Measurements from ENCODE around the gene TMEM184A. TPM values are rescaled to one million over a fixed set of nuclear protein-coding genes. Genes with fewer than 3 reads are reported as not detected.

Gene TMEM184A
- total RNA-seq, 4 donors from 2014 or later = 55.0 to 234 (median 112) TPM

DNA sequence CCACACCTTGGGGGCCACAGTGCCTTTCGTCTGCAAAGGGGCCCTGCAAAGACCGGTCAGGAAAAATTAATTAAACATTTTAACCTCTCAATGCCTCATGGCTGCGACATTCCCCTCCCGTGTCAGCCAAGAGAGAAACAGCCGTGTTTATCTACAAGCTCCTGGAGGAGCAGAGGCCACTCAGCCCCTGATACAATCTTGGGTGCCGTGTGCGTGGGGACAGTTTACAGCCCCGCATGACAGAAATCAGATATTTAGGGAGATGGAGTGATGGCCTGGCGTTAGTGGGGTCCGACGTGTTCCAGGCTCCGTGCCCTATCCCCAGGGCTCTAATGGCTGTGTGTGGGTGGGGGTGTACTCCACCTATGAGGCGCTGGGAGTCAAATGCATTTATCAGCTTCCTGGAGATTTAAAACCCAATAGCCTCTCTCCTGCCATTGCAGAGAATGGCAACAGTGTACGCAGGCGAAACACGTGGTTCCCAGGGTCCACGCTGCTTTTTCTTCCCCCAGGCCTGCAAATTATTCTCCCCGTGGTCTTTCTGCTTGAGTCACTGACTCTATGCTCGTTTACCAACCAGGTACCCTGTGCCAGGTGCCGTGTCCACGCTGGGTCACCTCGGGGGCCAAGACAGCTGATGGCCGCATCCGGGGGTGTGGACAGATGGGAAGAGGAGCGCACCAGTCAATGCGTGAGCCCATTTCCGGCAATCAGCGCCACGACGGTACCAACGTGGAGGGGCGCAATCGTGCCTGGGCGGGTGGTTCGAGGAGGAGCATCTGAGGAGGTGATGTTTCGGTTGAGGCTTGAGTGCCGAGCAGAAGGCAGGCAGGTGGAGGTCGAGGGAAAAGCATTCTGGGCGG is 40.4 kb upstream of the TMEM184A start:
- H3K27ac ChIP-seq = no peak overlapping the region
- H3K9me3 ChIP-seq = no peaks in the 10 kb centered on the region
- H3K4me1 ChIP-seq = peaks cover 5% of the 10 kb centered on the region
- 80% methylated on average over 38 of the region's 39 CpGs for WGBS
- H3K27me3 ChIP-seq = peaks cover 64% of the 10 kb centered on the region
- H3K36me3 ChIP-seq = no peaks in the 10 kb centered on the region
- no peak for DNase-seq (ENCODE audit: low spot score in 2 of 2)
- TF ChIP-seq EP300 (IDR thresholded peaks at IDR 0.05) (no peak), POLR2A (IDR thresholded peaks at IDR 0.05) (no peak), POLR2AphosphoS5 (IDR thresholded peaks at IDR 0.05) (no peak)
- TF ChIP-seq, protein P1, sequence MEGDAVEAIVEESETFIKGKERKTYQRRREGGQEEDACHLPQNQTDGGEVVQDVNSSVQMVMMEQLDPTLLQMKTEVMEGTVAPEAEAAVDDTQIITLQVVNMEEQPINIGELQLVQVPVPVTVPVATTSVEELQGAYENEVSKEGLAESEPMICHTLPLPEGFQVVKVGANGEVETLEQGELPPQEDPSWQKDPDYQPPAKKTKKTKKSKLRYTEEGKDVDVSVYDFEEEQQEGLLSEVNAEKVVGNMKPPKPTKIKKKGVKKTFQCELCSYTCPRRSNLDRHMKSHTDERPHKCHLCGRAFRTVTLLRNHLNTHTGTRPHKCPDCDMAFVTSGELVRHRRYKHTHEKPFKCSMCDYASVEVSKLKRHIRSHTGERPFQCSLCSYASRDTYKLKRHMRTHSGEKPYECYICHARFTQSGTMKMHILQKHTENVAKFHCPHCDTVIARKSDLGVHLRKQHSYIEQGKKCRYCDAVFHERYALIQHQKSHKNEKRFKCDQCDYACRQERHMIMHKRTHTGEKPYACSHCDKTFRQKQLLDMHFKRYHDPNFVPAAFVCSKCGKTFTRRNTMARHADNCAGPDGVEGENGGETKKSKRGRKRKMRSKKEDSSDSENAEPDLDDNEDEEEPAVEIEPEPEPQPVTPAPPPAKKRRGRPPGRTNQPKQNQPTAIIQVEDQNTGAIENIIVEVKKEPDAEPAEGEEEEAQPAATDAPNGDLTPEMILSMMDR (IDR thresholded peaks at IDR 0.05) = no peak
- H3K4me3 ChIP-seq = no peak overlapping the region

DNA sequence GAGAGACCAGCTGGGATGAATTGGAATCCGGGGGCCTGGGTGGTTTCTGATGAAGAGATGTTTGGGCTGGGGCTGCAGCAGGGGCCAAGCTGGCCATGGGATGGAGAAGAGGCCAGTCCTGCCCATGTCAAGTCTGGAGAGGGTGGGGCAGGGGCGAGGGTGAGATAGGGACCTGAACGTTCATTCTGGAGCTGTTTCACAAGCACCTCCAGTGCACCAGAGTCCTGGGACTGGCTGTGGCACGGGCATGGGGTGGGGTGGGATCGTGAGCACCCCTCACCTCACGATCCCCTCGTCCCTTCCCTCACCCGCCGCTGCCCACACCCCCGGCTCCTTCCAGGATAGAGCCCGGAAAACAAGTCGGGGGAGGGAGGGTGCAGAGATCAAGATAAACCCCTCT is 39.6 kb upstream of the TMEM184A start:
- Histone ChIP-seq H3K36me3 (no peaks in the 10 kb centered on the region), H3K9me3 (no peaks in the 10 kb centered on the region), H3K4me1 (peaks cover 5% of the 10 kb centered on the region), H3K4me3 (no peak overlapping the region), H3K27ac (no peak overlapping the region), H3K27me3 (peaks cover 70% of the 10 kb centered on the region)
- no peak for DNase-seq (ENCODE audit: low spot score in 2 of 2)
- WGBS = 66% methylated on average over 12 of the region's 12 CpGs
- TF ChIP-seq POLR2A (IDR thresholded peaks at IDR 0.05) (no peak), POLR2AphosphoS5 (IDR thresholded peaks at IDR 0.05) (no peak), EP300 (IDR thresholded peaks at IDR 0.05) (no peak)
- TF ChIP-seq, protein P1 (IDR thresholded peaks at IDR 0.05) = no peak

DNA sequence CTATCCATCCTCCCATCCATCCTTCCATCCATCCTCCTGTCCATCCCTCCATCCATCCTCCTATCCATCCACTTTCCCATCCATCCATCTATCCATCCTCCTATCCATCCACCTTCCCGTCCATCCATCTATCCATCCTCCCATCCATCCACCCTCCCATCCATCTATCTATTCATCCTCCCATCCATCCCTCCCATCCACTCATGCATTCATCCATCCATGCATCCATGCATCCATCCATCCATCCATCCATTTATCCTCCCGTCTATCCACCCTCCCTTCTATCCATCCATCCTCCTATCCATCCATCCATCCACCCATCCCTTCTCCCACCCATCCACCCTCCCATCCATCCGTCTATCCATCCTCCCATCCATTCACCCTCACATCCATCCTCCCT is 39.0 kb upstream of the TMEM184A start:
- TF ChIP-seq POLR2AphosphoS5 (IDR thresholded peaks at IDR 0.05) (no peak), EP300 (IDR thresholded peaks at IDR 0.05) (no peak), POLR2A (IDR thresholded peaks at IDR 0.05) (no peak)
- TF ChIP-seq, protein P1 (IDR thresholded peaks at IDR 0.05) = no peak
- peaks cover 5% of the 10 kb centered on the region for H3K4me1 ChIP-seq
- peaks cover 73% of the 10 kb centered on the region for H3K27me3 ChIP-seq
- 89% methylated on average over 3 of the region's 3 CpGs for WGBS
- no peak overlapping the region for H3K4me3 ChIP-seq
- no peak for DNase-seq (ENCODE audit: low spot score in 2 of 2)
- no peak overlapping the region for H3K27ac ChIP-seq
- H3K9me3 ChIP-seq = no peaks in the 10 kb centered on the region
- no peaks in the 10 kb centered on the region for H3K36me3 ChIP-seq

DNA sequence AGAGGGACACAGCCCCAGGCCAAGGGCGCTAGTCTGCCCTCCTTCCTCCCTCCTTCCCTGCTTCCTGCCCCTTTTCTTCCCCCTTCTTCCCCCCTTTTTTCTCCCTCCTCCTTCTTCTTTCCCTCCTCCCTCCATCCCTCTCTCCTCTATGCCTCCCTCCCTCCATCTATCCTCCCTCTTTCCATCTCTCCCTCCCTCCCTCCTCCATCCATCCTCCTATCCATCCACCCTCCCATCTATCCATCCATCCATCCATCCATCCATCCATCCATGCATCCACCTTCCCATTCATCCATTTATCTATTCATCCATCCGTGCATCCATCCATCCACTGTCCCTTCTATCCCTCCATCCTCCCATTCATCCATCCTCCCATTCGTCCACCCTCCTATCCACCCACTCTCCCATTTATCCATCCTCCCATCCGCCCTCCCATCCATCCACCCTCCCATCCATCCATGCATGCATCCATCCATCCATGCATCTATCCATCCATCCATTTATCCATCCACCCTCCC is 38.0 kb upstream of the TMEM184A start:
- no peak for DNase-seq (ENCODE audit: low spot score in 2 of 2)
- Histone ChIP-seq H3K4me3 (no peak overlapping the region), H3K27me3 (peaks cover 82% of the 10 kb centered on the region), H3K36me3 (no peaks in the 10 kb centered on the region), H3K27ac (no peak overlapping the region), H3K9me3 (no peaks in the 10 kb centered on the region), H3K4me1 (peaks cover 5% of the 10 kb centered on the region)
- TF ChIP-seq, protein P1 (IDR thresholded peaks at IDR 0.05) = no peak
- TF ChIP-seq POLR2AphosphoS5 (IDR thresholded peaks at IDR 0.05) (no peak), EP300 (IDR thresholded peaks at IDR 0.05) (no peak), POLR2A (IDR thresholded peaks at IDR 0.05) (no peak)
- WGBS = 93% methylated on average over 4 of the region's 4 CpGs

DNA sequence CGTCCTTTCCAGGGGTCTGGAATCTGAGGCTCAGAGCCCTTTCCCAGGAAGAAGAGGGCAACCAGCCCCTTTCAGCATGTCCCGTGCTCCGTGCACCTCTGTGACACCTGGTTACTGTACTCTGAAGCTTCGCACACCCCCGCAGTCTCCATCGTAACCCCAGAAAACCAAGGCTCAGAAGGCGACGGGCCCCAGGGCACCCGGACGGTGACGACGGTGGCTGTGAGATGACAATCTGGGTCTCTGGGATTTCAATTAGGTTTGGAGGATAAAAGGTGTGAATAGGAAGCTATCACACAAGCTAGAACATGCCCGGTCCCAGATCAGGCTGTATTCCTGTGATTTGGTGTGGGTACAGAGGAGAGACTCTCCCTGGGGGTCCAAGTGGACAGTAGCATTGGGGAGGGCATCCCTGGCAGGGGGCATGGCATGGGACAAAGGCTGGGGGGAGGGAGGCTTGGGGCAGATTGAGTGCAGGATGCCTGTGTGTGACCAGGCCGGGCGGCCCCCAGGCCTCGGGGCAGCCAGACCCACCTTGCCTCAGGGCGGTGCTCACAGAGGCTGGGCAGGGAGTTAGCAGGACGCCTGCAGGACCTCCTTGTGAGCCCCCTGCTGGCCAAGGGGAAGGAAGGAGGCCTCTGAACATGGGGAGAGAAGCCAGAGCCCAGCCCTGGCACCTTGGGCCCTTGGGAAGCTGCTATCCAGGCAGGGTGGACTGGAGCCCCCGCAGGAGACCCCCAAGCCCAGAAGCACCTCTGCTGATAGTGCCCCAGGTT is 37.3 kb upstream of the TMEM184A start:
- no peak for TF ChIP-seq POLR2A (IDR thresholded peaks at IDR 0.05)
- TF ChIP-seq, protein P1 (IDR thresholded peaks at IDR 0.05) = no peak
- TF ChIP-seq POLR2AphosphoS5 (IDR thresholded peaks at IDR 0.05) = no peak
- no peak for TF ChIP-seq EP300 (IDR thresholded peaks at IDR 0.05)
- Histone ChIP-seq H3K36me3 (no peaks in the 10 kb centered on the region), H3K4me3 (no peak overlapping the region), H3K27ac (no peak overlapping the region), H3K27me3 (peaks cover 83% of the 10 kb centered on the region), H3K4me1 (peaks cover 5% of the 10 kb centered on the region), H3K9me3 (no peaks in the 10 kb centered on the region)
- no peak for DNase-seq (ENCODE audit: low spot score in 2 of 2)
- WGBS = 56% methylated on average over 15 of the region's 19 CpGs
